Fibroblast of the aortic adventitia (primary cell): ENCODE results near the gene RAB33B. TPM values are rescaled to one million over a fixed set of nuclear protein-coding genes. Genes with fewer than 3 reads are reported as not detected.
A peak's percentile ranks its signal among the peaks of the same experiment; 100 is the strongest.
"Not testable (repeated sequence)": the region's sequence is repeated elsewhere in the genome, so short reads cannot be mapped to it uniquely, and the experiment has no call there.

Source experiments
- DNase-seq: peaks from one replicate; pipeline ENCODE4 v3.0.0-alpha.2; 2010; ENCODE audit warnings: low read depth
- H3K4me3 ChIP-seq: 2 replicates; pipeline ENCODE4 v1.5.1; 2011; ENCODE audit warnings: low read depth, mild to moderate bottlenecking, control low read depth, low read length, moderate library complexity
- CTCF ChIP-seq: IDR thresholded peaks from 2 replicates; pipeline ENCODE4 v1.5.1; 2011; ENCODE audit warnings: mild to moderate bottlenecking, low read length, control low read depth, inconsistent platforms; ENCODE audit not compliant: insufficient read depth
- total RNA-seq: library from RNA; depleted of rRNA; stranded (reverse); fragments of >200 nt; gene quantifications from 2 replicates; pipeline ENCODE4 v1.2.3, GENCODE V29; 2012; ENCODE audit warnings: low replicate concordance

Gene RAB33B
- total RNA-seq, 1 donor, result 16.1 TPM

DNA sequence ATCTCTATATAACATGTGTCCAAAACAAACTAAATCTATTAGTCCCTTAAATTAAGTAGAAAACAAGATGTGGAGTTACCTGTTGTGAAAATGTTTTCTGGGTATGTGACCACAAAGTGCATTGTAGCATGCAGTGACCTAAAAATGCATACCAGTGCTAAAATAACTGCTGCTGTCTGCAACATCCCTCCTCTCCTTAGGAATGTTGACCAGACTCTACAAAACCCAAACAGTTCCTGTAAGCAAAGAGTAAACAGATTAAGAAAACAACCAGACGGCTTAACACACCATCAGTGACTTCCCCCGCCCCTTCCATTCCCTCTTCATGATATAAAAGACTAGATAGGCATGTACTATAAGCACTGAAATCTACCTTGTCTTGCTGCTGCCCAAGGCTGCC, 15.8 kb upstream of the RAB33B start:
- no peak for TF ChIP-seq CTCF
- DNase-seq, result no peak
- no peak overlapping the region for H3K4me3 ChIP-seq

GRCh38 chr4:139441029-139441428, 12.9 kb upstream of the RAB33B start:
- DNase-seq, result no peak
- no peak for TF ChIP-seq CTCF
- H3K4me3 ChIP-seq, result no peak overlapping the region

DNA sequence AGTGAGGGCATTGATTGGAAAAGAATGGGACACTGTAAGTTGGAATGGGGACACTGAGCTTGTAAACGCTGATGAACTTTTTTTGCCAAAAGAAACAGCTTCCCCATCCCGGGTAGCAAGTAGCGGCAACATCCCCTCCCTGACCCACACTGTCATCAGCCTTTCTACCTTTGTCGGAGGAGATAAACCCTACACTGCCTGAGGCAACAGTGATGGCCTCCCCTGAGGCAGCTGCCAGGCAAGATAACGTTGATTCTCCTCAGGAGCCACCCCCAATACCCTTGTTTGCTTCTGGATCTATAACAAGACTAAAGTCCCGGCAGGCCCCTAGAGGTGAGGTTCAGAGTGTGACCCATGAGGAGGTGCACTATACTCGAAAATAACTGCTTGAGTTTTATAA, 10.3 kb upstream of the RAB33B start:
- TF ChIP-seq CTCF, result no peak
- H3K4me3 ChIP-seq, result no peak overlapping the region
- no peak for DNase-seq

DNA sequence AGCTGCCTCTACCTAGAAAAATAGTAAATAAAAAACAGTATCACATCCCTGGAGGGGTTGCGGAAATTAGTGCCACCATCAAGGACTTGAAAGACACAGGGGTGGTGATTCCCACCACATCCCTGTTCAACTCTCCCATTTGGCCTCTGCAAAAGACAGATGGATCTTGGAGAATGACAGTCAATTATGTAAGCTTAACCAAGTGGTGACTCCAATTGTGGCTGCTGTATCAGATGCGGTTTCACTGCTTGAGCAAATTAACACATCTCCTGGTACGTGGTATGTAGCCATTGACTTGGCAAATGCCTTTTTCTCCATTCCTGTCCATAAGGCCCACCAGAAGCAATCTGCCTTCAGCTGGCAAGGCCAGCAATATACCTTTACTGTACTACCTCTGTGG, 9.0 kb upstream of the RAB33B start:
- not testable (repeated sequence) for DNase-seq, H3K4me3 ChIP-seq

DNA sequence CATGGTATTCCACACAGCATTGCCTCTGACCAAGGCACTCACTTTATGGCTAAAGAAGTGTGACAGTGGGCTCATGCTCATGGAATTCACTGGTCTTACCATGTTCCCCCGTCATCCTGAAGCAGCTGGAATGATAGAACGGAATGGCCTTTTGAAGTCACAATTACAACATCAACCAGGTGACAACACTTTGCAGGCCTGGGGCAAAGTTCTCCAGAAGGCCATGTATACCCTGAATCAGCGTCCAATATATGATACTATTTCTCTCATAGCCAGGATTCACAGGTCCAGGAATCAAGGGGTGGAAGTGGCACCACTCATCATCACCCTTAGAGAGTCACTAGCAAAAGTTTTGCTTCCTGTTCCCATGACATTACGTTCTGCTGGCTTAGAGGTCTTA, 6.8 kb upstream of the RAB33B start:
- not testable (repeated sequence) for DNase-seq

DNA sequence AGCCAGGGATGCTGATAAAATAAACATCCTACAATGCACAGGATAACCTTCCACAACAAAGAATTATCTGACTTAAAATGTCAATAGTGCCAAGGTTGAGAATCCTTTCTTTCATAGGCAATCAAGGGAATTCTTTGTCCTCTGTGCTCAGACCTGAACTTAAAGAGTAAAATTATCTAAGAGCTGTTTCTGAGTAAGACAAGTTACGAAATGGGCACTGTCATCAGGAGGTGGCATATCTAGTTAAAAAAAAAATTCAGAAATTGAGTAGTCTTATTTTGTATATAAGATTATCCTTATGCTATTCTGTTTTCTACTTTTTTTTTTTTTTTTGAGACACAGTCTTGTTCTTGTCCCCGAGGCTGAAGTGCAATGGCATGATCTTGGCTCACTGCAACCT, 3.3 kb upstream of the RAB33B start:
- DNase-seq, result no peak
- H3K4me3 ChIP-seq, result no peak overlapping the region
- no peak for TF ChIP-seq CTCF

More for the DNA sequence above, 6.8 kb upstream of the RAB33B start:
- H3K4me3 ChIP-seq, result not testable (repeated sequence)

GRCh38 chr4:139451997-139452396, 1.9 kb upstream of the RAB33B start:
- DNase-seq, result no peak
- no peak for TF ChIP-seq CTCF
- peak overlapping the region; percentile 100 for H3K4me3 ChIP-seq

DNA sequence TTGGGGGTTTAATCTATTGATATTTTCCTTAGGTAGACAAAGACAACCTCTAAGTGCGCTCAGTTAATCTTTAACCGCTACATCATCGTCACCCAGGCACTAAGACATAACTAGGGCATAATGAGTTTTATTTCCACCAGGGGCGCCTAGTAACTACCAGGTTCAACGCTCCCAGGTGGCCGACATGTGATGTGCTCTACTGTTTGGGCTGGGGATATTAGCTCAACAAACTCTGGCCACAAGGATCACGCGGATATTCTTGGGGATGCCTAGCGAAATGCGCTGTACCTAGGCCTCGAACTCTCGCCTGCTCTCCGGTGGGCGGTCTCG, 915 bp upstream of the RAB33B start:
- DNase-seq, result no peak
- peak overlapping the region; percentile 100 for H3K4me3 ChIP-seq

More for the DNA sequence above, 915 bp upstream of the RAB33B start:
- TF ChIP-seq CTCF, result peak; percentile 46
